Measurements from ENCODE around the gene ANAPC2.

Gene ANAPC2

DNA sequence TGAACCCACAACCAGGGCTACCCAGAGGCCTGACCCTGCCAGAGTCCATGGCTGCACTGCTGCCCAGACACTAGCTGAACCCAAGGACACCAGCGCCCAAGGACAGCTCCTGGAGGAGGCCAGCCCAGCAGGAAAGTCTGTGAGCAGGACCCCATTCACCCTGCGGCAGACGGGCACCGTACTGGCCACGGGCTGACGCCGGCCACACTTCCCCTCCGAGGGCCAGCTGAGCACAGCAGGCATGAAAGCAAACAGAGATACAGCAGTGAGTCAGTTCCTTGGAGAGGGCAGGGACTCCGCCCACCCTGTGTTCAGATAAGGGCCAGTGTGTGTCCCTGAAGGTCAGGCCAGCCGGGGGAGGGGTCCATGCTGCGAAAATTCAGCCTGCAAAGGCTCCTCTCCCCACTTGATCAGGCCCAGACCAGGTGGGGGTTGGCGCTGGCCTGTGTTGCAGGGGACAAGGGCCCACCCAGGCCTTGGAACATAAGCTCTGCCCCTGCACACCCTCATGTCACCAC, 30.5 kb upstream of the ANAPC2 start:
- H3K4me1 ChIP-seq (ENCODE audit: insufficient read depth, low read length) = peaks cover 7% of the 10 kb centered on the region
- H3K4me2 ChIP-seq (ENCODE audit: insufficient read depth, low read length) = no peak overlapping the region
- H4K20me1 ChIP-seq (ENCODE audit: insufficient read depth, low read length) = no peaks in the 10 kb centered on the region; the same call in 1 of the 2 replicates
- no peak for TF ChIP-seq EZH2 (IDR thresholded peaks at IDR 0.05; ENCODE audit: borderline replicate concordance, low read depth, low read length, severe bottlenecking)
- TF ChIP-seq, protein P1, sequence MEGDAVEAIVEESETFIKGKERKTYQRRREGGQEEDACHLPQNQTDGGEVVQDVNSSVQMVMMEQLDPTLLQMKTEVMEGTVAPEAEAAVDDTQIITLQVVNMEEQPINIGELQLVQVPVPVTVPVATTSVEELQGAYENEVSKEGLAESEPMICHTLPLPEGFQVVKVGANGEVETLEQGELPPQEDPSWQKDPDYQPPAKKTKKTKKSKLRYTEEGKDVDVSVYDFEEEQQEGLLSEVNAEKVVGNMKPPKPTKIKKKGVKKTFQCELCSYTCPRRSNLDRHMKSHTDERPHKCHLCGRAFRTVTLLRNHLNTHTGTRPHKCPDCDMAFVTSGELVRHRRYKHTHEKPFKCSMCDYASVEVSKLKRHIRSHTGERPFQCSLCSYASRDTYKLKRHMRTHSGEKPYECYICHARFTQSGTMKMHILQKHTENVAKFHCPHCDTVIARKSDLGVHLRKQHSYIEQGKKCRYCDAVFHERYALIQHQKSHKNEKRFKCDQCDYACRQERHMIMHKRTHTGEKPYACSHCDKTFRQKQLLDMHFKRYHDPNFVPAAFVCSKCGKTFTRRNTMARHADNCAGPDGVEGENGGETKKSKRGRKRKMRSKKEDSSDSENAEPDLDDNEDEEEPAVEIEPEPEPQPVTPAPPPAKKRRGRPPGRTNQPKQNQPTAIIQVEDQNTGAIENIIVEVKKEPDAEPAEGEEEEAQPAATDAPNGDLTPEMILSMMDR (IDR thresholded peaks at IDR 0.05; ENCODE audit: borderline replicate concordance, extremely low read depth, low read length, poor library complexity, severe bottlenecking) = no peak
- peaks cover 19% of the 10 kb centered on the region for H3K36me3 ChIP-seq (ENCODE audit: insufficient read depth, low read length)
- no peak overlapping the region for H3K4me3 ChIP-seq (ENCODE audit: low read depth in 1 of 2, low read length in 2 of 2)
- no peaks in the 10 kb centered on the region for H3K27me3 ChIP-seq (ENCODE audit: insufficient read depth, low read length, poor library complexity)
- no peak overlapping the region for H3K9ac ChIP-seq (ENCODE audit: low read depth, low read length)
- H3K9me3 ChIP-seq (ENCODE audit: insufficient read depth, low read length, severe bottlenecking) = no peaks in the 10 kb centered on the region
- no peak overlapping the region for H3K27ac ChIP-seq (ENCODE audit: low read length)
- H3K79me2 ChIP-seq (ENCODE audit: insufficient read depth, low read length) = no peaks in the 10 kb centered on the region
- DNase-seq = no peak
- no peak for ATAC-seq (ENCODE audit: insufficient read depth, low read depth)
- no peak overlapping the region for H2AFZ ChIP-seq (ENCODE audit: low read depth, low read length)

DNA sequence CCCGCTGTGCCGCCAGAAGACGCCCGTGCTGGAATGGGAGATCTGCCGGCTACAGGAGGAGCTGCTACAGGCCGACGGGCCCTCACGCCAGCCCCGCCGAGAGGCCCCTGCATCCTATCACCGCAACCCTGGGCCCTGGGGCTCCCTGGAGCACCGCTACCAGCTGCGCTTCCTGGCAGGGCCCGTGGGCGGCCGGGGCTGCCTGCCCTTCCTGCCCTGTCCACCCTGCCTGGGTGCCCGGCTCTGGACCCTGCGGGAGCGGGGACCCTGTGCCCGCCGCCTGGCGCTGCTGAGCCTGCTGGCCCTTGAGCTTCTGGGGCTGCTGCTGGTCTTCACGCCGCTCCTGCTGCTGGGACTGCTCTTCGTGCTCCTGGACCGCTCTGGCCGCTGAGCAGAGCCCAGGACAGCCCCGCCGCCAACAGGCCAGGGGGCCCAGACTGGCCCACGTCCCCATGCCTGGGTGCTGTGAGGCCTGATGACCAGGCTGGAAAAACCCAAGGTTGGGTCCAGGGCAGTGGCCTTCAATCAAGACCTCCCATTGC, 29.9 kb upstream of the ANAPC2 start:
- TF ChIP-seq, protein P1 (IDR thresholded peaks at IDR 0.05; ENCODE audit: borderline replicate concordance, extremely low read depth, low read length, poor library complexity, severe bottlenecking) = no peak
- no peak for TF ChIP-seq EZH2 (IDR thresholded peaks at IDR 0.05; ENCODE audit: borderline replicate concordance, low read depth, low read length, severe bottlenecking)
- ATAC-seq (ENCODE audit: insufficient read depth, low read depth) = no peak
- Histone ChIP-seq H3K36me3 (ENCODE audit: insufficient read depth, low read length) (peaks cover 24% of the 10 kb centered on the region), H3K4me1 (ENCODE audit: insufficient read depth, low read length) (peaks cover 7% of the 10 kb centered on the region), H2AFZ (ENCODE audit: low read depth, low read length) (no peak overlapping the region), H3K27me3 (ENCODE audit: insufficient read depth, low read length, poor library complexity) (no peaks in the 10 kb centered on the region), H3K79me2 (ENCODE audit: insufficient read depth, low read length) (no peaks in the 10 kb centered on the region), H3K9me3 (ENCODE audit: insufficient read depth, low read length, severe bottlenecking) (no peaks in the 10 kb centered on the region), H3K9ac (ENCODE audit: low read depth, low read length) (no peak overlapping the region), H3K27ac (ENCODE audit: low read length) (no peak overlapping the region), H3K4me3 (ENCODE audit: low read depth in 1 of 2, low read length in 2 of 2) (no peak overlapping the region), H4K20me1 (ENCODE audit: insufficient read depth, low read length) (no peaks in the 10 kb centered on the region; the same call in 1 of the 2 replicates), H3K4me2 (ENCODE audit: insufficient read depth, low read length) (no peak overlapping the region)
- DNase-seq = no peak

DNA sequence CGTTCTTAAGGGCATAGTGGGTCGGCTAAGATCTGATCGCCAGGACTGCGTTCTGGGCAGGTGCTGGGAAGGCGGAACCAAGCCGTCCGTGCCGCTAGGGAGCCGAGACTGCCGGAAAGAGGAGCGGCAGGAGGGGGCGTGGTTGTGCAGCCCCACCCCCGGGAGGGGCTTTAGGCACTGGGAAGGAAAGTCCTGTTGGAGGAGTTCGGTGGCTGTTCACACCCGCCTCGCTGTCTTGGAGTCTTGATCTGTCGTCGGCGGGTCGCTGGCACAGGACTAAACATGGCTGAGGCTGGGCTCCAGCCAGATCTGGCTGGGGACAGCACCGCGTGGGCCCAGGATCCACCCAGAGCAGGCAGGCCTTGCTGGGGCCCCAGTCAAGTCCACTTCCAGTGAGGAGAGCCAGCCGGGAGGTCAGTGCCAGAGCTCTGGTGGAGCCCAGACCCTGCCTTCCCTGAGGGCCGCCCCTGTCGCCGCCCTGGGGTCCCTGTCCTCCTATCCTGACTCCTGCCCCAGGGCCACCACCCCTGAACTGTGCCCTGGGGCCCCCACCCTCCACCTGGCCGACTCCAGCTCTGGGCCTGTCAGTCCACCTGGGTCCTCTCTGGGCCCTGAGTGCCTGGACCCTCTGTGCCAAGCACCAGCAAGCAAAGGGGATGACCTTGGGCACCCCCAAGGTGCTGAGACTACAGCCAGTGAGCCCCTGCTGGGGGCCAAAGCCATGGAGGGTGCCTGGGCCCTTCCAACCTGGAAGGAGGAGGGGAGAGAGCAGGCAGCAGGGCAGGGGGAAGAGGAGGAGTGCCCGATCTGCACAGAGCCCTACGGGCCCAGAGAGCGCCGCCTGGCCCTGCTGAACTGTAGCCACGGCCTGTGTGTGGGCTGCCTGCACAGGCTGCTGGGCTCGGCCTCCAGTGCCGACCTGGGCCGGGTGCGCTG, 29.2 kb upstream of the ANAPC2 start:
- no peak overlapping the region for H3K27ac ChIP-seq (ENCODE audit: low read length)
- H3K9me3 ChIP-seq (ENCODE audit: insufficient read depth, low read length, severe bottlenecking) = no peaks in the 10 kb centered on the region
- no peak overlapping the region for H3K4me3 ChIP-seq (ENCODE audit: low read depth in 1 of 2, low read length in 2 of 2)
- no peaks in the 10 kb centered on the region; the same call in 1 of the 2 replicates for H4K20me1 ChIP-seq (ENCODE audit: insufficient read depth, low read length)
- no peaks in the 10 kb centered on the region for H3K79me2 ChIP-seq (ENCODE audit: insufficient read depth, low read length)
- TF ChIP-seq EZH2 (IDR thresholded peaks at IDR 0.05; ENCODE audit: borderline replicate concordance, low read depth, low read length, severe bottlenecking) = no peak
- TF ChIP-seq, protein P1 (IDR thresholded peaks at IDR 0.05; ENCODE audit: borderline replicate concordance, extremely low read depth, low read length, poor library complexity, severe bottlenecking) = no peak
- DNase-seq (no peak), ATAC-seq (ENCODE audit: insufficient read depth, low read depth) (no peak)
- H3K36me3 ChIP-seq (ENCODE audit: insufficient read depth, low read length) = peaks cover 28% of the 10 kb centered on the region
- H3K4me1 ChIP-seq (ENCODE audit: insufficient read depth, low read length) = peaks cover under 1% of the 10 kb centered on the region
- no peak overlapping the region for H3K9ac ChIP-seq (ENCODE audit: low read depth, low read length)
- H2AFZ ChIP-seq (ENCODE audit: low read depth, low read length) = no peak overlapping the region
- no peaks in the 10 kb centered on the region for H3K27me3 ChIP-seq (ENCODE audit: insufficient read depth, low read length, poor library complexity)
- no peak overlapping the region for H3K4me2 ChIP-seq (ENCODE audit: insufficient read depth, low read length)

All from DND-41 (cell line).